Uterus (tissue), 4 donors: ENCODE results near the gene COX7B2. TPM values are rescaled to one million over a fixed set of nuclear protein-coding genes. Genes with fewer than 3 reads are reported as not detected.

Experiments
- DNase-seq, 2 donors: peaks; one replicate each; pipeline ENCODE4 v3.0.0-alpha.2; 2019 to 2020
- H3K27ac ChIP-seq, 2 donors: fragments of 200-600 bp; sonication (generic); 1 replicate in 1 of 2; 2 replicates in 1 of 2; pipeline ENCODE4 v1.5.1; 2016 to 2018
- H3K27me3 ChIP-seq, 2 donors: fragments of 200-600 bp; sonication (generic); one replicate each; pipeline ENCODE4 v1.5.1; 2018 to 2019; ENCODE audit warnings: control low read depth in 1 of 2
- H3K36me3 ChIP-seq, 2 donors: fragments of 200-600 bp; sonication (generic); one replicate each; pipeline ENCODE4 v1.5.1; 2019; ENCODE audit warnings: control low read depth in 1 of 2
- H3K4me1 ChIP-seq, 2 donors: fragments of 200-600 bp; sonication (generic); one replicate each; pipeline ENCODE4 v1.5.1; 2018 to 2019; ENCODE audit warnings: control low read depth in 1 of 2
- H3K4me3 ChIP-seq, 2 donors: fragments of 200-600 bp; sonication (generic); 1 replicate in 1 of 2; 2 replicates in 1 of 2; pipeline ENCODE4 v1.5.1; 2018 to 2019; ENCODE audit warnings: mild to moderate bottlenecking in 1 of 2
- H3K9me3 ChIP-seq, 2 donors: fragments of 200-600 bp; sonication (generic); one replicate each; pipeline ENCODE4 v1.5.1; 2019; ENCODE audit warnings: control low read depth in 1 of 2
- CTCF ChIP-seq, 4 experiments: fragments of 200-600 bp in 2 of 4; fragments of 450-650 bp in 2 of 4; sonication (generic) in 2 of 4; IDR thresholded peaks; one replicate each; pipeline ENCODE4 v1.5.1; 2016 to 2019; ENCODE audit warnings: antibody characterized with exemption in 4 of 4, mild to moderate bottlenecking in 2 of 4, moderate library complexity in 1 of 4
- POLR2A ChIP-seq, 2 donors: fragments of 450-650 bp; IDR thresholded peaks; one replicate each; pipeline ENCODE4 v1.6.1; 2016; ENCODE audit warnings: antibody characterized with exemption in 2 of 2, mild to moderate bottlenecking in 1 of 2, moderate library complexity in 1 of 2
- intact Hi-C: fragments of 100-400 bp; cut with DNase I; formaldehyde crosslinking; loops from one replicate; pipeline ENCODE4 v1.15.1; 2023; ENCODE audit warnings: low total_unique reads
- total RNA-seq, 4 donors: library from RNA; depleted of rRNA in 3 of 4; stranded (reverse); fragments of >200 nt in 3 of 4; gene quantifications; one replicate each; pipeline versions ENCODE4 v1.1.0 to v1.2.4, GENCODE V29; 2014 to 2023
- donor health status: DM: yes; HTN: yes; CAD: no.

Gene COX7B2
- total RNA-seq, 4 donors from 2014 or later: not detected

- no peaks in the 10 kb centered on the region for H3K36me3 ChIP-seq
- H3K4me3 ChIP-seq: no peak overlapping the region
- no peaks in the 10 kb centered on the region for H3K9me3 ChIP-seq
- H3K4me1 ChIP-seq: no peaks in the 10 kb centered on the region
- TF ChIP-seq CTCF (IDR thresholded peaks at IDR 0.05) (no peak), POLR2A (IDR thresholded peaks at IDR 0.05) (no peak)
- no peak overlapping the region for H3K27ac ChIP-seq
- DNase-seq: no peak
- intact Hi-C loops: no loop called here
- no peaks in the 10 kb centered on the region for H3K27me3 ChIP-seq
Observed at GRCh38 chr4:46952451-46952850, 43.4 kb upstream of the COX7B2 start.

GRCh38 chr4:46950826-46951225 is 41.8 kb upstream of the COX7B2 start:
- no peaks in the 10 kb centered on the region for H3K9me3 ChIP-seq
- no peaks in the 10 kb centered on the region for H3K4me1 ChIP-seq
- H3K4me3 ChIP-seq: no peak overlapping the region
- DNase-seq: no peak
- H3K36me3 ChIP-seq: no peaks in the 10 kb centered on the region
- no peaks in the 10 kb centered on the region for H3K27me3 ChIP-seq
- TF ChIP-seq POLR2A (IDR thresholded peaks at IDR 0.05) (no peak), CTCF (IDR thresholded peaks at IDR 0.05) (no peak)
- H3K27ac ChIP-seq: no peak overlapping the region
- intact Hi-C loops: no loop called here

GRCh38 chr4:46949822-46950221 is 40.8 kb upstream of the COX7B2 start:
- intact Hi-C loops: no loop called here
- H3K27ac ChIP-seq: no peak overlapping the region
- H3K36me3 ChIP-seq: no peaks in the 10 kb centered on the region

GRCh38 chr4:46947541-46947940 is 38.5 kb upstream of the COX7B2 start:
- Histone ChIP-seq H3K4me3 (no peak overlapping the region), H3K9me3 (no peaks in the 10 kb centered on the region), H3K36me3 (no peaks in the 10 kb centered on the region), H3K27me3 (no peaks in the 10 kb centered on the region), H3K27ac (no peak overlapping the region), H3K4me1 (no peaks in the 10 kb centered on the region)
- intact Hi-C loops: no loop called here
- no peak for TF ChIP-seq CTCF (IDR thresholded peaks at IDR 0.05)
- TF ChIP-seq POLR2A (IDR thresholded peaks at IDR 0.05): no peak
- DNase-seq: no peak

More at GRCh38 chr4:46949822-46950221, 40.8 kb upstream of the COX7B2 start:
- Histone ChIP-seq H3K4me1 (no peaks in the 10 kb centered on the region), H3K9me3 (no peaks in the 10 kb centered on the region), H3K4me3 (no peak overlapping the region), H3K27me3 (no peaks in the 10 kb centered on the region)
- DNase-seq: no peak
- TF ChIP-seq CTCF (IDR thresholded peaks at IDR 0.05) (no peak), POLR2A (IDR thresholded peaks at IDR 0.05) (no peak)

GRCh38 chr4:46946919-46947536 is 38.0 kb upstream of the COX7B2 start:
- Histone ChIP-seq H3K36me3 (no peaks in the 10 kb centered on the region), H3K27ac (no peak overlapping the region), H3K4me3 (no peak overlapping the region), H3K27me3 (no peaks in the 10 kb centered on the region), H3K4me1 (no peaks in the 10 kb centered on the region), H3K9me3 (no peaks in the 10 kb centered on the region)
- TF ChIP-seq POLR2A (IDR thresholded peaks at IDR 0.05) (no peak), CTCF (IDR thresholded peaks at IDR 0.05) (no peak)
- intact Hi-C loops: no loop called here
- DNase-seq: no peak
